ENCODE results near the gene ASB10. TPM values are rescaled to one million over a fixed set of nuclear protein-coding genes. Genes with fewer than 3 reads are reported as not detected.

ASB10 gene
- polyA plus RNA-seq, 1 experiment = not detected

- ChIA-PET POLR2A (no interaction called here), CTCF (interaction anchor here (1.1 to 1.2 kb wide), 4 partner anchors 10 to 217 kb away, joined by 3 to 7 read pairs (median 4); no protein-coding TSS in a partner anchor)
- no peak for DNase-seq (ENCODE audit: low read depth)
- no peak overlapping the region for H3K4me3 ChIP-seq (ENCODE audit: low read depth, low read length)
- no peaks in the 10 kb centered on the region for H3K36me3 ChIP-seq (ENCODE audit: control insufficient read depth, insufficient read depth, low read length)
- peaks cover 30% of the 10 kb centered on the region for H3K27me3 ChIP-seq (ENCODE audit: control insufficient read depth, insufficient read depth, low read length)
- no peak for TF ChIP-seq CTCF (IDR thresholded peaks at IDR 0.05; ENCODE audit: insufficient read depth, low read depth, low read length)
Observed at GRCh38 chr7:151179287-151179860, 7.7 kb downstream of the ASB10 start.

GRCh38 chr7:151178831-151179230 is 8.2 kb downstream of the ASB10 start:
- DNase-seq (ENCODE audit: low read depth) = no peak
- Histone ChIP-seq H3K36me3 (ENCODE audit: control insufficient read depth, insufficient read depth, low read length) (no peaks in the 10 kb centered on the region), H3K27me3 (ENCODE audit: control insufficient read depth, insufficient read depth, low read length) (peaks cover 30% of the 10 kb centered on the region), H3K4me3 (ENCODE audit: low read depth, low read length) (no peak overlapping the region)
- POLR2A ChIA-PET = no interaction called here
- TF ChIP-seq CTCF (IDR thresholded peaks at IDR 0.05; ENCODE audit: insufficient read depth, low read depth, low read length) = no peak
- CTCF ChIA-PET = interaction anchor here (1.1 to 1.2 kb wide), 4 partner anchors 9 to 216 kb away, joined by 3 to 7 read pairs (median 4); no protein-coding TSS in a partner anchor

GRCh38 chr7:151178236-151178635 is 8.8 kb downstream of the ASB10 start:
- DNase-seq (ENCODE audit: low read depth) = no peak
- Histone ChIP-seq H3K27me3 (ENCODE audit: control insufficient read depth, insufficient read depth, low read length) (peaks cover 30% of the 10 kb centered on the region), H3K4me3 (ENCODE audit: low read depth, low read length) (no peak overlapping the region), H3K36me3 (ENCODE audit: control insufficient read depth, insufficient read depth, low read length) (no peaks in the 10 kb centered on the region)
- no peak for TF ChIP-seq CTCF (IDR thresholded peaks at IDR 0.05; ENCODE audit: insufficient read depth, low read depth, low read length)
- CTCF ChIA-PET = interaction anchor here (1.1 to 1.2 kb wide), 3 partner anchors 8 to 216 kb away, joined by 3 to 7 read pairs (median 3); no protein-coding TSS in a partner anchor
- POLR2A ChIA-PET = no interaction called here

- Histone ChIP-seq H3K4me3 (ENCODE audit: low read depth, low read length) (no peak overlapping the region), H3K27me3 (ENCODE audit: control insufficient read depth, insufficient read depth, low read length) (peaks cover 28% of the 10 kb centered on the region), H3K36me3 (ENCODE audit: control insufficient read depth, insufficient read depth, low read length) (no peaks in the 10 kb centered on the region)
- ChIA-PET POLR2A (no interaction called here), CTCF (interaction anchor here (1.1 to 2.0 kb wide), 5 partner anchors 12 to 279 kb away, joined by 3 to 5 read pairs (median 4); no protein-coding TSS in a partner anchor)
- TF ChIP-seq CTCF (IDR thresholded peaks at IDR 0.05; ENCODE audit: insufficient read depth, low read depth, low read length) = no peak
- no peak for DNase-seq (ENCODE audit: low read depth)
Observed at GRCh38 chr7:151177310-151177709, 9.7 kb downstream of the ASB10 start.

- no peak for DNase-seq (ENCODE audit: low read depth)
- TF ChIP-seq CTCF (IDR thresholded peaks at IDR 0.05; ENCODE audit: insufficient read depth, low read depth, low read length) = no peak
- Histone ChIP-seq H3K27me3 (ENCODE audit: control insufficient read depth, insufficient read depth, low read length) (peaks cover 27% of the 10 kb centered on the region), H3K36me3 (ENCODE audit: control insufficient read depth, insufficient read depth, low read length) (no peaks in the 10 kb centered on the region), H3K4me3 (ENCODE audit: low read depth, low read length) (no peak overlapping the region)
- ChIA-PET CTCF (interaction anchor here (1.1 to 2.0 kb wide), 5 partner anchors 11 to 278 kb away, joined by 3 to 5 read pairs (median 4); no protein-coding TSS in a partner anchor), POLR2A (no interaction called here)
Observed at GRCh38 chr7:151176401-151176800, 10.6 kb downstream of the ASB10 start.
